CD4-positive, CD25-positive, alpha-beta regulatory T cell (primary cell): ENCODE data around the gene GRM8. TPM values are rescaled to one million over a fixed set of nuclear protein-coding genes. Genes with fewer than 3 reads are reported as not detected.

Source experiments
- ATAC-seq, 2 donors: fragments of 150-1000 bp; cut with Tn5 transposase; one replicate each; pipeline ENCODE4 v1.10.0; 2021; ENCODE audit warnings: low read depth in 2 of 2, moderate number of reproducible peaks in 2 of 2, moderate library complexity in 1 of 2
- DNase-seq, 3 donors: peaks; one replicate each; pipeline versions ENCODE4 v3.0.0 to v3.0.0-alpha.2; 2012 to 2022; ENCODE audit warnings: mixed read lengths in 1 of 3
- H3K27ac ChIP-seq: one replicate; pipeline ENCODE4 v1.7.0; 2013; ENCODE audit warnings: mild to moderate bottlenecking, low read length; ENCODE audit not compliant: insufficient read depth, poor library complexity, severe bottlenecking
- H3K27me3 ChIP-seq: one replicate; pipeline ENCODE4 v1.7.0; 2013; ENCODE audit warnings: low read length; ENCODE audit not compliant: control insufficient read depth, insufficient read depth
- H3K36me3 ChIP-seq: one replicate; pipeline ENCODE4 v1.7.0; 2013; ENCODE audit warnings: mild to moderate bottlenecking, low read length, moderate library complexity; ENCODE audit not compliant: control insufficient read depth, insufficient read depth
- H3K4me1 ChIP-seq: 2 replicates; pipeline ENCODE4 v1.7.0; 2013; ENCODE audit warnings: mild to moderate bottlenecking, low read length; ENCODE audit not compliant: insufficient read depth, control insufficient read depth, poor library complexity, severe bottlenecking
- H3K4me3 ChIP-seq: one replicate; pipeline ENCODE4 v1.7.0; 2013; ENCODE audit warnings: low read depth, mild to moderate bottlenecking, low read length, moderate library complexity
- H3K9me3 ChIP-seq, 2 experiments: 1 replicate in 1 of 2; 2 replicates in 1 of 2; pipeline ENCODE4 v1.7.0; 2013; ENCODE audit warnings: low read length in 2 of 2, mild to moderate bottlenecking in 1 of 2, moderate library complexity in 1 of 2; ENCODE audit not compliant: control insufficient read depth in 2 of 2
- H3K27ac Mint-ChIP-seq, 3 donors: one replicate each; pipeline ENCODE4 v1.8.0; 2020 to 2022; ENCODE audit warnings: mild to moderate bottlenecking in 3 of 3, mixed read lengths in 3 of 3, moderate library complexity in 2 of 3
- H3K27me3 Mint-ChIP-seq: one replicate; pipeline ENCODE4 v1.8.0; 2022; ENCODE audit warnings: mild to moderate bottlenecking, mixed read lengths
- H3K36me3 Mint-ChIP-seq: one replicate; pipeline ENCODE4 v1.8.0; 2020; ENCODE audit warnings: mixed read lengths
- H3K4me1 Mint-ChIP-seq, 4 donors: one replicate each; pipeline ENCODE4 v1.8.0; 2020 to 2022; ENCODE audit warnings: mixed read lengths in 4 of 4, mild to moderate bottlenecking in 1 of 4
- H3K4me3 Mint-ChIP-seq, 4 donors: one replicate each; pipeline ENCODE4 v1.8.0; 2020 to 2022; ENCODE audit warnings: mild to moderate bottlenecking in 4 of 4, mixed read lengths in 4 of 4, moderate library complexity in 3 of 4
- H3K9me3 Mint-ChIP-seq, 7 donors: one replicate each; pipeline ENCODE4 v1.8.0; 2020 to 2022; ENCODE audit warnings: mixed read lengths in 7 of 7, mild to moderate bottlenecking in 3 of 7, moderate library complexity in 2 of 7
- polyA plus RNA-seq, 4 donors: library from polyadenylated mRNA; unstranded; fragments of 300-500 nt; fragmentation: Illumina TruSeq; gene quantifications; one replicate each; pipeline ENCODE4 v1.2.3, GENCODE V29; 2021
- total RNA-seq: library from RNA; stranded (reverse); gene quantifications from one replicate; pipeline ENCODE4 v1.2.3, GENCODE V29; 2022

GRM8 gene
- total and polyA plus RNA-seq, 5 donors from 2014 or later, result not detected

DNA sequence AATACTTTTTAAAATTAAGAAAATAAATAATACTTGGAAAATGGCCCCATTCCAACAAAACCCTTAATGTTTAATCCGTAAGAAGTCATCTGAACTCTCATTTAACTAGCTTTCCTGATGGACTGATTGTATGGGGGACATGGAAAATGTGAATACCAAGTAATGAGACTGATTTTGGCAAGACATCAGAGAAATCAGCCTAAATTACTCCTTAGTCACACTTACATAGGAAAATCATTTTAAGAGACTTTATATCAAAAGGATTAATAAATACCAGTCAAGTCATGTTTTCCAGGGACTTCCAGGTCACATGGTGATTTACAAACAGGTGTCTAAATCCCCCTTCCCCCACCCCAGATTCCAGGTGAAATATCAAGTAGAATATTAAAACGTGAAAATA lies 58.2 kb downstream of the GRM8 start:
- Histone ChIP-seq H3K4me1 (no peaks in the 10 kb centered on the region), H3K27ac (no peak overlapping the region), H3K9me3 (no peaks in the 10 kb centered on the region), H3K4me3 (no peak overlapping the region), H3K36me3 (no peaks in the 10 kb centered on the region), H3K27me3 (no peaks in the 10 kb centered on the region)
- Mint-ChIP-seq H3K27me3 (no peaks in the 10 kb centered on the region), H3K4me1 (no peaks in the 10 kb centered on the region), H3K36me3 (no peaks in the 10 kb centered on the region), H3K4me3 (no peak overlapping the region), H3K27ac (no peak overlapping the region), H3K9me3 (peaks cover 0 to 2% (median 0%) of the 10 kb centered on the region in 7 donors)
- ATAC-seq, result no peak
- no peak for DNase-seq

DNA sequence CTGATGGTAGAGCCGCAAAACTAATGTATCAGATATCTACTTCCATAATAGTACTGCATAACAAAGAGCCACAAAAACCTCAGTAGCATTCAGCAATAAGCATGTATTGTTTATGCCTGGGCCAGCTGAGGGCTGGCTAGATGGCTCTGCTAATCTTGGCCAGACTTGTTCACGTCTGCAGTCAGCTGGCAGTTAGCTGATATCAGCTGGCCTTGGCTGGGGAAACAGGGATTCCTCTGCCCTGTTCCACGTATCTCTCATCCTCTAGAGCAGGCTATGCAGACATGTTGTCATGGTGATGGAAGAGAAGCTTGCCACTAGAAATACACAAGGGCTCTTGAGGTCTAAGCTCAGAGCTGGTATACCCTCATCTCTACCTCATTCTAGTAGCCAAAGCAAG lies 62.9 kb downstream of the GRM8 start:
- H3K36me3 Mint-ChIP-seq, result no peaks in the 10 kb centered on the region
- peaks cover 0 to 2% (median 0%) of the 10 kb centered on the region in 4 donors for H3K4me1 Mint-ChIP-seq
- Histone ChIP-seq H3K36me3 (no peaks in the 10 kb centered on the region), H3K4me3 (no peak overlapping the region), H3K9me3 (no peaks in the 10 kb centered on the region), H3K4me1 (no peaks in the 10 kb centered on the region), H3K27ac (no peak overlapping the region), H3K27me3 (no peaks in the 10 kb centered on the region)
- H3K27ac Mint-ChIP-seq, result no peak overlapping the region
- peaks cover 0 to 3% (median 0%) of the 10 kb centered on the region in 7 donors for H3K9me3 Mint-ChIP-seq
- ATAC-seq (no peak), DNase-seq (no peak)
- H3K27me3 Mint-ChIP-seq, result no peaks in the 10 kb centered on the region
- H3K4me3 Mint-ChIP-seq, result no peak overlapping the region

GRCh38 chr7:127189074-127189473 lies 63.7 kb downstream of the GRM8 start:
- Mint-ChIP-seq H3K4me3 (no peak overlapping the region), H3K36me3 (no peaks in the 10 kb centered on the region), H3K27ac (no peak overlapping the region), H3K4me1 (peaks cover 0 to 2% (median 0%) of the 10 kb centered on the region in 4 donors), H3K27me3 (no peaks in the 10 kb centered on the region), H3K9me3 (peaks cover 0 to 3% (median 0%) of the 10 kb centered on the region in 7 donors)
- Histone ChIP-seq H3K27ac (no peak overlapping the region), H3K36me3 (no peaks in the 10 kb centered on the region), H3K9me3 (no peaks in the 10 kb centered on the region), H3K4me3 (no peak overlapping the region), H3K27me3 (no peaks in the 10 kb centered on the region), H3K4me1 (no peaks in the 10 kb centered on the region)
- no peak for DNase-seq
- no peak for ATAC-seq

GRCh38 chr7:127187740-127188139 lies 65.0 kb downstream of the GRM8 start:
- no peaks in the 10 kb centered on the region for H3K36me3 Mint-ChIP-seq

DNA sequence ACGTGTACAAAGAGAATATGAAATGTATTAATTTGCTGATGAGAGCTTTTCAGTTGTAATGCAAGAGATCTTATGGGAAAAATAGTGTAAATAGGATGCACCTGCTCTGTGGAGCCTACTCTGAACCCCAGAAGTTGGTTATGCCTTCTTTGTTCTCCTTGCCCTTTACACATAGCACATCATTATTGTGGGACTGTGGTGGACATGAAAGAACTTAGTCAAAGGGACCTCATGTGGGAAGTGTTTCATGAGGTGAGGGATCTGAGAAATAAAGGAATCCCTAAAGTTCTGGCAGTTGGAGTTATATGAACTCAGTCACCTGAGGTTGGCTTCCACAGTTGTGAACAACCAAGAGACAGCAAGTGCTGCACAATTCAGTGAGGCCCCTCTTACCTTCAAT lies 66.1 kb downstream of the GRM8 start:
- Mint-ChIP-seq H3K4me1 (peaks cover 0 to 2% (median 0%) of the 10 kb centered on the region in 4 donors), H3K4me3 (no peak overlapping the region), H3K27me3 (no peaks in the 10 kb centered on the region), H3K9me3 (peaks cover 0 to 3% (median 0%) of the 10 kb centered on the region in 7 donors), H3K27ac (no peak overlapping the region), H3K36me3 (no peaks in the 10 kb centered on the region)
- no peaks in the 10 kb centered on the region for H3K4me1 ChIP-seq
- H3K4me3 ChIP-seq, result no peak overlapping the region
- no peaks in the 10 kb centered on the region for H3K27me3 ChIP-seq
- no peak for DNase-seq
- no peaks in the 10 kb centered on the region for H3K9me3 ChIP-seq
- ATAC-seq, result no peak
- no peak overlapping the region for H3K27ac ChIP-seq
- no peaks in the 10 kb centered on the region for H3K36me3 ChIP-seq

More at GRCh38 chr7:127187740-127188139, 65.0 kb downstream of the GRM8 start:
- H3K4me1 Mint-ChIP-seq, result peaks cover 0 to 2% (median 0%) of the 10 kb centered on the region in 4 donors
- Histone ChIP-seq H3K4me3 (no peak overlapping the region), H3K27ac (no peak overlapping the region), H3K36me3 (no peaks in the 10 kb centered on the region), H3K9me3 (no peaks in the 10 kb centered on the region), H3K27me3 (no peaks in the 10 kb centered on the region), H3K4me1 (no peaks in the 10 kb centered on the region)
- no peak for ATAC-seq
- H3K9me3 Mint-ChIP-seq, result peaks cover 0 to 3% (median 0%) of the 10 kb centered on the region in 7 donors
- no peaks in the 10 kb centered on the region for H3K27me3 Mint-ChIP-seq
- H3K27ac Mint-ChIP-seq, result no peak overlapping the region
- H3K4me3 Mint-ChIP-seq, result no peak overlapping the region
- DNase-seq, result no peak

- Mint-ChIP-seq H3K27me3 (peaks cover 8% of the 10 kb centered on the region), H3K36me3 (no peaks in the 10 kb centered on the region)
- DNase-seq, result no peak
These were observed 75.6 kb downstream of the GRM8 start for GRCh38 chr7:127177156-127177555.

DNA sequence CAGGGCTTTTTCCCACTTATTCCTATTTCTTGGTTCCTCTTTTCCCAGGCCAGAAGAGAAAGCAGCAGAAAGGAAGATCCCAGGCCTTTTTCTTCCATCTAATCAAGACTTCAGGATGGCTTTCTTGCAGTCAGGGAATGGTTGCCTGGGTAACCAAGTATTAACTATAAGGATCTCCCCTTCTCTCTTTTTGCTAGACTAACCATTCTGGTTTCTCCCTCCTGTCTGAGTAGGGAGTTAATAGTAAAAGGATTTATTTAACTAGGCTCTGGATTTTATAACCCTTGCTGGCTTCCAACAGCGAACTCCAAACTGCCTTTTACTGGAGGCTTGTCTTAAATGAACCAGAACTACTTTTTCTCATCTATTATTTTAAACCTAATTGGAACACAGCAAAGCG lies 90.4 kb downstream of the GRM8 start:
- Histone ChIP-seq H3K27ac (no peak overlapping the region), H3K4me1 (no peaks in the 10 kb centered on the region), H3K4me3 (no peak overlapping the region), H3K9me3 (no peaks in the 10 kb centered on the region), H3K27me3 (no peaks in the 10 kb centered on the region), H3K36me3 (no peaks in the 10 kb centered on the region)
- Mint-ChIP-seq H3K4me1 (no peaks in the 10 kb centered on the region), H3K27ac (no peak overlapping the region), H3K27me3 (peaks cover 8% of the 10 kb centered on the region), H3K4me3 (no peak overlapping the region), H3K9me3 (peaks cover 0 to 2% (median 0%) of the 10 kb centered on the region in 7 donors), H3K36me3 (no peaks in the 10 kb centered on the region)
- DNase-seq (no peak), ATAC-seq (no peak)

More at GRCh38 chr7:127177156-127177555, 75.6 kb downstream of the GRM8 start:
- no peaks in the 10 kb centered on the region for H3K4me1 Mint-ChIP-seq
- no peak overlapping the region for H3K4me3 ChIP-seq
- no peaks in the 10 kb centered on the region for H3K36me3 ChIP-seq
- no peak overlapping the region for H3K4me3 Mint-ChIP-seq
- no peaks in the 10 kb centered on the region for H3K9me3 ChIP-seq
- H3K27ac Mint-ChIP-seq, result no peak overlapping the region
- no peaks in the 10 kb centered on the region for H3K4me1 ChIP-seq
- H3K27ac ChIP-seq, result no peak overlapping the region
- H3K9me3 Mint-ChIP-seq, result peaks cover 0 to 17% (median 5%) of the 10 kb centered on the region in 7 donors
- H3K27me3 ChIP-seq, result no peaks in the 10 kb centered on the region
- no peak for ATAC-seq

GRCh38 chr7:127158659-127159058 lies 94.1 kb downstream of the GRM8 start:
- no peaks in the 10 kb centered on the region for H3K36me3 Mint-ChIP-seq
- H3K4me3 Mint-ChIP-seq, result no peak overlapping the region
- H3K4me1 ChIP-seq, result no peaks in the 10 kb centered on the region
- no peaks in the 10 kb centered on the region for H3K4me1 Mint-ChIP-seq
- no peak overlapping the region for H3K27ac ChIP-seq
- H3K4me3 ChIP-seq, result no peak overlapping the region
- no peaks in the 10 kb centered on the region for H3K36me3 ChIP-seq
- no peaks in the 10 kb centered on the region for H3K9me3 Mint-ChIP-seq
- H3K27ac Mint-ChIP-seq, result no peak overlapping the region
- H3K9me3 ChIP-seq, result no peaks in the 10 kb centered on the region
- peaks cover 11% of the 10 kb centered on the region for H3K27me3 Mint-ChIP-seq
- H3K27me3 ChIP-seq, result no peaks in the 10 kb centered on the region
- no peak for ATAC-seq
- DNase-seq, result peak in 1 of 3 donors; percentile 1
